HepG2 (cell line): ENCODE data around the gene OR2W3. TPM values are rescaled to one million over a fixed set of nuclear protein-coding genes. Genes with fewer than 3 reads are reported as not detected.

Experiments used
- ATAC-seq: fragments of 200-7000 bp; cut with Tn5 transposase; 3 replicates; pipeline ENCODE4 v1.9.1; 2020; ENCODE audit warnings: mild to moderate bottlenecking, moderate library complexity
- BruUV-seq: library from RNA; stranded (reverse); fragments of 400-500 nt; replicated peaks from 2 replicates; lab custom pipeline; 2021; lab: Mats Ljungman, UMichigan
- CTCF ChIA-PET: fragments of 300-600 bp; formaldehyde crosslinking; extraction: SDS; loops from one replicate; lab custom pipeline; 2021; ENCODE audit warnings: low total read pairs, inconsistent platforms, low intra/inter-chr PET ratio; lab: Yijun Ruan, JAX
- POLR2A ChIA-PET: fragments of 350-600 bp; sonication (Branson Sonifier 250); formaldehyde crosslinking; loops from one replicate; lab custom pipeline; 2020; ENCODE audit warnings: antibody characterized with exemption, inconsistent platforms; lab: Yijun Ruan, JAX
- DNase-seq: peaks from one replicate; pipeline ENCODE4 v3.0.0-alpha.2; 2015; ENCODE audit warnings: low spot score
- FAIRE-seq: peaks from 3 replicates; lab custom pipeline; 2011; peaks lifted over from hg19 to GRCh38; lab: Jason Lieb, UNC
- H2AFZ ChIP-seq: one replicate; pipeline ENCODE4 v1.6.1; 2011; ENCODE audit warnings: low read length, inconsistent platforms
- H3K27ac ChIP-seq: fragments of 300-600 bp; 3 replicates; pipeline ENCODE4 v1.8.0; 2011; ENCODE audit warnings: mixed run types, mild to moderate bottlenecking, mixed read lengths, low read length, inconsistent platforms; ENCODE audit not compliant: insufficient read depth; ENCODE audit errors: extremely low read length
- H3K27me3 ChIP-seq, 2 experiments: fragments of 200-600 bp in 1 of 2; 2 replicates in 1 of 2; 3 replicates in 1 of 2; pipeline versions ENCODE4 v1.6.0 to v1.8.0; 2011; ENCODE audit warnings: low read length in 2 of 2, mild to moderate bottlenecking in 2 of 2, moderate library complexity in 2 of 2, inconsistent platforms in 1 of 2; ENCODE audit not compliant: insufficient read depth in 2 of 2, control insufficient read depth in 1 of 2
- H3K36me3 ChIP-seq, 2 experiments: fragments of 200-600 bp in 1 of 2; replicated peaks in 1 of 2; 2 replicates in 1 of 2; 3 replicates in 1 of 2; pipeline versions ENCODE4 v1.5.1 to v1.8.0; 2011; ENCODE audit warnings: low read length in 2 of 2, inconsistent platforms in 1 of 2; ENCODE audit not compliant: insufficient read depth in 2 of 2, control insufficient read depth in 1 of 2
- H3K4me1 ChIP-seq: 2 replicates; pipeline ENCODE4 v1.5.1; 2012; ENCODE audit warnings: low read length, inconsistent platforms; ENCODE audit not compliant: insufficient read depth
- H3K4me2 ChIP-seq: 2 replicates; pipeline ENCODE4 v1.6.0; 2011; ENCODE audit warnings: low read depth, low read length, inconsistent platforms
- H3K4me3 ChIP-seq, 3 experiments: fragments of 200-600 bp in 1 of 3; sonication (generic), shearing (Covaris generic) in 1 of 3; replicated peaks in 1 of 3; 2 replicates each; pipeline ENCODE4 v1.5.1; 2011 to 2016; ENCODE audit warnings: low read length in 3 of 3, inconsistent platforms in 2 of 3, low read depth in 2 of 3, mild to moderate bottlenecking in 2 of 3, control low read depth in 1 of 3, mixed read lengths in 1 of 3; ENCODE audit not compliant: insufficient read depth in 1 of 3
- H3K79me2 ChIP-seq: one replicate; pipeline ENCODE4 v1.6.1; 2011; ENCODE audit warnings: low read length, inconsistent platforms; ENCODE audit not compliant: insufficient read depth
- H3K9ac ChIP-seq: 2 replicates; pipeline ENCODE4 v1.6.0; 2011; ENCODE audit warnings: mild to moderate bottlenecking, low read depth, low read length, inconsistent platforms; ENCODE audit not compliant: insufficient read depth
- H3K9me3 ChIP-seq: 2 replicates; pipeline ENCODE4 v1.5.1; 2012; ENCODE audit warnings: mild to moderate bottlenecking, low read length
- H4K20me1 ChIP-seq: 2 replicates; pipeline ENCODE4 v1.6.0; 2011; ENCODE audit warnings: inconsistent platforms, mild to moderate bottlenecking, low read length, moderate library complexity; ENCODE audit not compliant: insufficient read depth
- CENPX ChIP-seq: sonication (generic); formaldehyde crosslinking; IDR thresholded peaks from 2 replicates; pipeline ENCODE4 v1.9.0; 2021; ENCODE audit warnings: mild to moderate bottlenecking, missing genetic modification reagents, moderate library complexity
- ETV5 ChIP-seq: IDR thresholded peaks from 2 replicates; pipeline ENCODE4 v1.6.1; 2018; ENCODE audit warnings: missing biosample characterization, missing genetic modification reagents, inconsistent platforms, borderline replicate concordance
- FLYWCH1 ChIP-seq: sonication (generic); formaldehyde crosslinking; IDR thresholded peaks from 2 replicates; pipeline ENCODE4 v1.8.1; 2023; ENCODE audit warnings: mild to moderate bottlenecking, missing genetic modification reagents
- MAZ ChIP-seq, 2 experiments: sonication (generic) in 1 of 2; formaldehyde crosslinking in 1 of 2; IDR thresholded peaks; 2 replicates each; pipeline versions ENCODE4 v1.5.0 to v1.6.1; 2012 to 2020; ENCODE audit warnings: low read depth in 2 of 2, mild to moderate bottlenecking in 2 of 2, borderline replicate concordance in 1 of 2, improper control_type of control experiment in 1 of 2, low read length in 1 of 2, missing genetic modification reagents in 1 of 2, moderate library complexity in 1 of 2
- MYC ChIP-seq: sonication (generic); formaldehyde crosslinking; IDR thresholded peaks from 2 replicates; pipeline ENCODE4 v1.9.0; 2021; ENCODE audit warnings: missing genetic modification reagents, borderline replicate concordance
- PHB2 ChIP-seq: fragments of 450-650 bp; IDR thresholded peaks from 2 replicates; pipeline ENCODE4 v1.6.1; 2018; ENCODE audit not compliant: partially characterized antibody
- SATB2 ChIP-seq: sonication (generic); formaldehyde crosslinking; IDR thresholded peaks from 2 replicates; pipeline ENCODE4 v1.5.0; 2020; ENCODE audit warnings: missing genetic modification reagents
- SCMH1 ChIP-seq: sonication (generic); formaldehyde crosslinking; IDR thresholded peaks from 2 replicates; pipeline ENCODE4 v1.9.0; 2021; ENCODE audit warnings: missing genetic modification reagents, mild to moderate bottlenecking, borderline replicate concordance
- ZKSCAN8 ChIP-seq: IDR thresholded peaks from 2 replicates; pipeline ENCODE4 v1.6.1; 2016; ENCODE audit warnings: borderline replicate concordance, missing genetic modification reagents, missing compliant biosample characterization
- ZMYM3 ChIP-seq: sonication (generic); formaldehyde crosslinking; IDR thresholded peaks from 2 replicates; pipeline ENCODE4 v1.5.1; 2020; ENCODE audit warnings: mild to moderate bottlenecking, missing genetic modification reagents
- ZNF251 ChIP-seq: sonication (generic); formaldehyde crosslinking; IDR thresholded peaks from 2 replicates; pipeline ENCODE4 v1.9.0; 2021; ENCODE audit warnings: mild to moderate bottlenecking, missing genetic modification reagents
- ZNF567 ChIP-seq: sonication (generic); formaldehyde crosslinking; IDR thresholded peaks from 2 replicates; pipeline ENCODE4 v1.8.1; 2023; ENCODE audit warnings: mild to moderate bottlenecking, missing genetic modification reagents, borderline replicate concordance
- ZNF782 ChIP-seq: sonication (generic); formaldehyde crosslinking; IDR thresholded peaks from 2 replicates; pipeline ENCODE4 v1.4.0; 2020; ENCODE audit warnings: missing genetic modification reagents, mild to moderate bottlenecking, borderline replicate concordance
- WGBS: methylation state at CpG from one replicate; pipeline ENCODE4 v1.1.6; 2017; ENCODE audit warnings: low lambda C conversion rate; 5-methylcytosine and 5-hydroxymethylcytosine counted together
- in situ Hi-C: cut with HindIII; loops from 2 replicates; pipeline ENCODE4 v1.10.0; 2017; ENCODE audit warnings: low pct_unique_long_range_greater_than_20kb; ENCODE audit not compliant: extremely low pct_ligation_motif_present
- intact Hi-C: fragments of 100-400 bp; cut with micrococcal nuclease; formaldehyde crosslinking; loops from one replicate; pipeline ENCODE4 v1.10.0; 2022; ENCODE audit not compliant: unreplicated experiment
- polyA plus RNA-seq, 8 experiments: library from polyadenylated mRNA; depleted of rRNA in 3 of 8; stranded (reverse) in 7 of 8; unstranded in 1 of 8; fragments of >200 nt; fragmentation: Illumina TruSeq in 4 of 8; extraction: Trizol in 4 of 8; gene quantifications; 2 replicates each; pipeline versions ENCODE4 v1.2.1 to v1.2.3, GENCODE V29; 2011 to 2016; ENCODE audit warnings: low read depth in 4 of 8, missing spikeins in 1 of 8, mixed read lengths in 1 of 8; ENCODE audit not compliant: insufficient read depth in 1 of 8
- total RNA-seq, 5 experiments: library from RNA; depleted of rRNA; stranded (reverse); fragments of >200 nt; fragmentation: Illumina TruSeq; extraction: Trizol; gene quantifications; 2 replicates each; pipeline ENCODE4 v1.2.3, GENCODE V29; 2016; ENCODE audit warnings: low read depth in 1 of 5
- TF ChIP-seq, protein P1 (sequence below): sonication (generic); formaldehyde crosslinking; IDR thresholded peaks from 2 replicates; pipeline ENCODE4 v1.4.0; 2020; ENCODE audit warnings: missing genetic modification reagents
- TF ChIP-seq, protein P2 (sequence below): IDR thresholded peaks from 2 replicates; pipeline ENCODE4 v1.6.1; 2016; ENCODE audit warnings: low read depth, borderline replicate concordance
- TF ChIP-seq, protein P3 (sequence below): sonication (generic); formaldehyde crosslinking; IDR thresholded peaks from 2 replicates; pipeline ENCODE4 v1.5.1; 2020; ENCODE audit warnings: missing genetic modification reagents, mild to moderate bottlenecking, borderline replicate concordance
- TF ChIP-seq, protein P4 (sequence below): sonication (generic); formaldehyde crosslinking; IDR thresholded peaks from 2 replicates; pipeline ENCODE4 v1.5.1; 2020; ENCODE audit warnings: mild to moderate bottlenecking, moderate library complexity, missing genetic modification reagents

Gene OR2W3
- total and polyA plus RNA-seq, 2 of the 13 experiments (the other 11 are each of a cell fraction or from before 2014, with no cell fraction given) = not detected

DNA sequence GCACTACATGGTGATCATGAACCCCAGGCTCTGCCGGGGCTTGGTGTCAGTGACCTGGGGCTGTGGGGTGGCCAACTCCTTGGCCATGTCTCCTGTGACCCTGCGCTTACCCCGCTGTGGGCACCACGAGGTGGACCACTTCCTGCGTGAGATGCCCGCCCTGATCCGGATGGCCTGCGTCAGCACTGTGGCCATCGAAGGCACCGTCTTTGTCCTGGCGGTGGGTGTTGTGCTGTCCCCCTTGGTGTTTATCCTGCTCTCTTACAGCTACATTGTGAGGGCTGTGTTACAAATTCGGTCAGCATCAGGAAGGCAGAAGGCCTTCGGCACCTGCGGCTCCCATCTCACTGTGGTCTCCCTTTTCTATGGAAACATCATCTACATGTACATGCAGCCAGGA, 589 bp downstream of the OR2W3 start (continued):
- TF ChIP-seq, protein P1, sequence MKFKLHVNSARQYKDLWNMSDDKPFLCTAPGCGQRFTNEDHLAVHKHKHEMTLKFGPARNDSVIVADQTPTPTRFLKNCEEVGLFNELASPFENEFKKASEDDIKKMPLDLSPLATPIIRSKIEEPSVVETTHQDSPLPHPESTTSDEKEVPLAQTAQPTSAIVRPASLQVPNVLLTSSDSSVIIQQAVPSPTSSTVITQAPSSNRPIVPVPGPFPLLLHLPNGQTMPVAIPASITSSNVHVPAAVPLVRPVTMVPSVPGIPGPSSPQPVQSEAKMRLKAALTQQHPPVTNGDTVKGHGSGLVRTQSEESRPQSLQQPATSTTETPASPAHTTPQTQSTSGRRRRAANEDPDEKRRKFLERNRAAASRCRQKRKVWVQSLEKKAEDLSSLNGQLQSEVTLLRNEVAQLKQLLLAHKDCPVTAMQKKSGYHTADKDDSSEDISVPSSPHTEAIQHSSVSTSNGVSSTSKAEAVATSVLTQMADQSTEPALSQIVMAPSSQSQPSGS (CRISPR knock-in tag) = no peak
- TF ChIP-seq FLYWCH1 (CRISPR knock-in tag) = no peak
- no peak for TF ChIP-seq ZNF567 (CRISPR knock-in tag)
- TF ChIP-seq, all 625 proteins: peak for 0

DNA sequence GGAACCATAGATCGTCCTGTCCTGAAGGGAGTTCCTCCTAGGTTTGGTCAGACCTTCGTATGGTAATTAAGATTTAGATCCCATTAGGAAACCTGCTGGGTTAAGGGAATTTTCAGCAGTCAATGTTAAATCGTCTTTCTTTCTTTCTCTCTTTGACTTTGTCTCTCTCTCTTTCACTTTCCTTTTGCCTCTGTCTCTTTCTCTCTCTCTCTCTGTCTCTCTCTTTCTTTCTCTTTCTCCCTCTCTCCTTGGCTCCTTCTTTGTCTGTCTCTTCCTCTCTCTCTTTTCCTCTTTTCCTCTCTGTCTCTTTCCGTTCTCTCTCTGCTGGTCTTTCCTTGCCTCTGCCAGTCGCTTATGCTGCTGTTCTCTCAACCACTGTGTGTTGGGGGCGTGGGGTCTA, 8.7 kb downstream of the OR2W3 start:
- no peak overlapping the region for H3K27ac ChIP-seq
- no peaks in the 10 kb centered on the region for H3K36me3 ChIP-seq
- no peaks in the 10 kb centered on the region; a peak in 1 of 5 replicates for H3K27me3 ChIP-seq
- ATAC-seq = no peak
- no peaks in the 10 kb centered on the region for H3K79me2 ChIP-seq
- DNase-seq = no peak
- H4K20me1 ChIP-seq = no peaks in the 10 kb centered on the region
- H2AFZ ChIP-seq = no peak overlapping the region
- in situ Hi-C loops (no loop called here), intact Hi-C loops (no loop called here)
- H3K4me2 ChIP-seq = no peak overlapping the region
- FAIRE-seq = no peak
- WGBS = under 1% methylated on average over 6 of the region's 6 CpGs
- peaks cover 16% of the 10 kb centered on the region; the same call in 1 of the 2 replicates for H3K9me3 ChIP-seq
- ChIA-PET CTCF (no interaction called here), POLR2A (no interaction called here)
- BruUV-seq = no TSS peak
- TF ChIP-seq ZMYM3 (CRISPR knock-in tag) (no peak), MAZ (IDR thresholded peaks at IDR 0.05; ENCODE audit: borderline replicate concordance, low read depth, low read length) (no peak), MAZ (CRISPR knock-in tag; IDR thresholded peaks at IDR 0.05; ENCODE audit: low read depth) (no peak), SATB2 (CRISPR knock-in tag) (no peak), ZNF782 (no peak), ETV5 (CRISPR knock-in tag) (no peak), CENPX (CRISPR knock-in tag) (no peak), MYC (CRISPR knock-in tag) (no peak), PHB2 (no peak), ZKSCAN8 (CRISPR knock-in tag) (no peak), SCMH1 (CRISPR knock-in tag) (no peak), ZNF251 (CRISPR knock-in tag) (no peak)
- TF ChIP-seq, protein P2, sequence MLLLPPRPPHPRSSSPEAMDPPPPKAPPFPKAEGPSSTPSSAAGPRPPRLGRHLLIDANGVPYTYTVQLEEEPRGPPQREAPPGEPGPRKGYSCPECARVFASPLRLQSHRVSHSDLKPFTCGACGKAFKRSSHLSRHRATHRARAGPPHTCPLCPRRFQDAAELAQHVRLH (CRISPR knock-in tag) = no peak
- TF ChIP-seq, protein P3, sequence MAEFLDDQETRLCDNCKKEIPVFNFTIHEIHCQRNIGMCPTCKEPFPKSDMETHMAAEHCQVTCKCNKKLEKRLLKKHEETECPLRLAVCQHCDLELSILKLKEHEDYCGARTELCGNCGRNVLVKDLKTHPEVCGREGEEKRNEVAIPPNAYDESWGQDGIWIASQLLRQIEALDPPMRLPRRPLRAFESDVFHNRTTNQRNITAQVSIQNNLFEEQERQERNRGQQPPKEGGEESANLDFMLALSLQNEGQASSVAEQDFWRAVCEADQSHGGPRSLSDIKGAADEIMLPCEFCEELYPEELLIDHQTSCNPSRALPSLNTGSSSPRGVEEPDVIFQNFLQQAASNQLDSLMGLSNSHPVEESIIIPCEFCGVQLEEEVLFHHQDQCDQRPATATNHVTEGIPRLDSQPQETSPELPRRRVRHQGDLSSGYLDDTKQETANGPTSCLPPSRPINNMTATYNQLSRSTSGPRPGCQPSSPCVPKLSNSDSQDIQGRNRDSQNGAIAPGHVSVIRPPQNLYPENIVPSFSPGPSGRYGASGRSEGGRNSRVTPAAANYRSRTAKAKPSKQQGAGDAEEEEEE (CRISPR knock-in tag) = no peak
- TF ChIP-seq, protein P4, sequence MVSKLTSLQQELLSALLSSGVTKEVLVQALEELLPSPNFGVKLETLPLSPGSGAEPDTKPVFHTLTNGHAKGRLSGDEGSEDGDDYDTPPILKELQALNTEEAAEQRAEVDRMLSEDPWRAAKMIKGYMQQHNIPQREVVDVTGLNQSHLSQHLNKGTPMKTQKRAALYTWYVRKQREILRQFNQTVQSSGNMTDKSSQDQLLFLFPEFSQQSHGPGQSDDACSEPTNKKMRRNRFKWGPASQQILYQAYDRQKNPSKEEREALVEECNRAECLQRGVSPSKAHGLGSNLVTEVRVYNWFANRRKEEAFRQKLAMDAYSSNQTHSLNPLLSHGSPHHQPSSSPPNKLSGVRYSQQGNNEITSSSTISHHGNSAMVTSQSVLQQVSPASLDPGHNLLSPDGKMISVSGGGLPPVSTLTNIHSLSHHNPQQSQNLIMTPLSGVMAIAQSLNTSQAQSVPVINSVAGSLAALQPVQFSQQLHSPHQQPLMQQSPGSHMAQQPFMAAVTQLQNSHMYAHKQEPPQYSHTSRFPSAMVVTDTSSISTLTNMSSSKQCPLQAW = no peak
- H3K9ac ChIP-seq = no peak overlapping the region
- no peak overlapping the region for H3K4me3 ChIP-seq
- no peaks in the 10 kb centered on the region for H3K4me1 ChIP-seq
